Activated T-helper 9 cell treated with anti-CD3 and anti-CD28 coated beads, Interleukin-2, amount 50 U/mL, for 16 hours (primary cell): ENCODE measurements around the gene TMC6.
"Not testable (repeated sequence)": the region's sequence is repeated elsewhere in the genome, so short reads cannot be mapped to it uniquely, and the experiment has no call there.

Experiments
- DNase-seq: peaks from one replicate; pipeline ENCODE4 v3.0.0-alpha.2; 2020; ENCODE audit warnings: low read depth

The TMC6 gene

GRCh38 chr17:78124081-78124835, 4.3 kb downstream of the TMC6 start:
- no peak for DNase-seq

GRCh38 chr17:78123258-78123929, 5.2 kb downstream of the TMC6 start:
- no peak for DNase-seq

DNA sequence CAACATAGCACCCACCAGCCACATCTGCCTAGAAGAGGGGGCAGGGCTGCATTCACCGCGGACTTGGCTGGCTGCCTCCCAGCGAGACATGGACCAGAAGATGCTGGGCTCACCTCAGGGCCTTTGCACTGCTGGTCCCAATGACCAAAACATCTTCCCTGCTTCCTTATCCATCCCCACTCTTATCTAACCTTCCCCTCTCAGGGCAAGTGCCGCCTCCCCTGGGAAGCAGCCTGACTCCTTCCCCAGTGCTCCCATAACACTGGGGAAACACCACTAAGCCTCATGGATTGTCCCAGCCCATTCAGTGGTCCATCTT, 5.7 kb downstream of the TMC6 start:
- no peak for DNase-seq

DNA sequence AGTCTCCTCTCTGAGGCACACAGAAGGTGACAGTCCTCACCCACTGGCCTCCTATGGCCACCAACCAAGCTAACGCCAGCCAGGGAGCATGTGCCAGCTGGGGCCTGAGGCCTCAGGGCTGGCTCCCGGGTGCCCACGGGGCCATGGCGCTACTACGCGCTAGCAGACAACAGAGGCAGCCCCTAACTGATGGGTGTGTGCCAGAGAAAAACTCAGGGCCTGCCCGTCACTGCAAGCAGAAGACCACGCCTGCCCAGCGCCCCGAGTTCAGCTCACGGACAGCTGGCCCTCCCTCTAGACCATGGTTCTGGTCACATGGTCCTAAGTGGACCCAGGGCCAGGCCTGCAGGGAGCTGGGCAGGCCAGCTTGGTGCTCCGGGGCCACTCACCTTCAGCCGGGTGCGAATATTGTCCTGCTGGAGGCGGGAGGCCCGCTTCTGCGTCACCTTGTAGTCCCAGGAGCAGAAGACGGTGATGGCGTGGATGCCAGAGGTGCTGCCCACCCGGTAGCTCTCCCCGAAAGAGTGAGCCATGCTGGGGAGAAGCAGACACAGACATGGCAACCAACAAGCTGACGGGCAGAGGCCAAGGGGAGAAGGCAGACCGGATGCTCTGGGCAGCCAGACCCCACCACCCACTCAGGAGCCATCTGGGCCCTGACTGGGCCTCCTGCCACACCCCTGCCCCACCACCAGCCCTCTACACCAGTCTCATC, 6.2 kb downstream of the TMC6 start:
- DNase-seq: no peak

DNA sequence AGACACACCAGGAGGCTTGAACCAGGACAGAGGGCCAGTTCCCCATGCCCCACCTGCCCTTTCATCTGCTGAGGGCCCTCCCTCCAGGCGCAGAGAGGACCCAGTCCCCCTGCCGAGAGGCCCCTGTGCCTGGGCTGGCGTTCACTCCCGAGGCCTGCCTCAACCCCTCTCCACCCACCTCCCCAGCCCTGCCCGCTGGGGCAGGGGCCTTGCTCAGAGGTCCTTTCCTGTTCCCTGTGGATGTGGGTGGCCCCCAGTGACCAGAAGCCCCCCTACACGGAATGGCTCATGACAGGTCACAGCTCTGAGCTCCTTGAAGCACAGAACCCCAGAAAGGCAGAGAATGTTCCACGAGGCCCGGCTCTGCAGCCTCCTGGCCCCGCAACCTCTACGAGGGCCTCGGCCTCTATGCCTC, 6.7 kb downstream of the TMC6 start:
- DNase-seq: no peak

DNA sequence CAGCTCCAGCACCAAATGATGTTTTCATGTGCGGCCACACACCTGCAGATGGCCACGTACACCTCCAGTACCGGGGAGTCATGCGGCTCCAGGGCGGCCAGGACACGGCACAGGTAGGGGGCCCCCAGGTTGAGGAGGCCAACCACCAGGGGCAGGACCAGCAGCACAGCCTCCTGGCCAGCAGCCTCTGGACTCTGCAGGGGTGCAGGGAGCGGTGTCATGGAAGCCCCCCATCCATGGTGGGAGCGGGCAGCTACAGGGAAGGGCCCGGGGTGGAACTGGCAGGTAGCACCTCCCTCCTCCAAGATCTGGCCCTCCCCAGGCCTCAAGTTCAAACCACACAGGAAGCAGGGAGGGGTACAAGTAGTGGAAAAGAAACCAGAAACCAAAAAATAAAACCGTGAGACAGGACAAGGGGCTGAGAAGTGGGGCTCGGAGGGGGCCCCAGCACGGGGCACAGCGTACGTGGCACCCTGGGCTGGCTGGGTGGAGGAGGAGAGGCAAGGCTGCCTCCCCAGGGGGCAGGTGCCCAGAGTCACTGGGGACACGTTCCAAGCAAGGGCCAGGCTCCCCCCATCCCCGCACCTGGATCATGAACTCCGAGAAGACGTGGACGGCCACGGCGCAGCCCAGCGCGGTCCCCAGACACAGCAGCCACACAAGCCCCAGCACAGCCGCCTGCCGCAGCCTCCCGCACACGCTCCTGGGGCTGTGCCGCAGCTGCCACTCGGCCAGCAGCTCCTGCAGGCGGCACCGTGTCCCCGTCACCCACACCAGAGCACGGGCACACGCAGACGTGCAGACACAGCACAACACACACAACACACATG, 7.4 kb downstream of the TMC6 start:
- no peak for DNase-seq

GRCh38 chr17:78120537-78120936, 8.0 kb downstream of the TMC6 start:
- no peak for DNase-seq

GRCh38 chr17:78118801-78119241, 9.7 kb downstream of the TMC6 start:
- no peak for DNase-seq

- DNase-seq: no peak
Observed at GRCh38 chr17:78117027-78117981, 11.3 kb downstream of the TMC6 start.

GRCh38 chr17:78116411-78116810, 12.1 kb downstream of the TMC6 start:
- no peak for DNase-seq

DNA sequence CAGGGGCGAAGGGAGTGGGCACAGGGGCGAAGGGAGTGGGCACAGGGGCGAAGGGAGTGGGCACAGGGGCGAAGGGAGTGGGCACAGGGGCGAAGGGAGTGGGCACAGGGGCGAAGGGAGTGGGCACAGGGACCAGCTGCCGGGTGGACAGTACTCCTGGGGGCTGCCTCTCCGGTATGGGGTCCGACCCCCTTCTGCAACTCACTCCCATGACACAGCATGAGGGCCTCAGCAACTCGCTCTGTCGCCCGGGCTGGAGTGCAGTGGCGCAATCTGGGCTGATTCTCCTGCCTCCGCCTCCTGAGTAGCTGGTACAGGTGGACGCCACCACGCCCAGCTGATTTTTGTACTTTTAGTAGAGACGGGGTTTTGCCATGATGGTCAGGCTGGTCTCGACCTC, 12.8 kb downstream of the TMC6 start:
- DNase-seq: not testable (repeated sequence)

GRCh38 chr17:78114831-78115723, 13.5 kb downstream of the TMC6 start:
- DNase-seq: no peak

GRCh38 chr17:78113804-78114785, 14.5 kb downstream of the TMC6 start:
- no peak for DNase-seq

DNA sequence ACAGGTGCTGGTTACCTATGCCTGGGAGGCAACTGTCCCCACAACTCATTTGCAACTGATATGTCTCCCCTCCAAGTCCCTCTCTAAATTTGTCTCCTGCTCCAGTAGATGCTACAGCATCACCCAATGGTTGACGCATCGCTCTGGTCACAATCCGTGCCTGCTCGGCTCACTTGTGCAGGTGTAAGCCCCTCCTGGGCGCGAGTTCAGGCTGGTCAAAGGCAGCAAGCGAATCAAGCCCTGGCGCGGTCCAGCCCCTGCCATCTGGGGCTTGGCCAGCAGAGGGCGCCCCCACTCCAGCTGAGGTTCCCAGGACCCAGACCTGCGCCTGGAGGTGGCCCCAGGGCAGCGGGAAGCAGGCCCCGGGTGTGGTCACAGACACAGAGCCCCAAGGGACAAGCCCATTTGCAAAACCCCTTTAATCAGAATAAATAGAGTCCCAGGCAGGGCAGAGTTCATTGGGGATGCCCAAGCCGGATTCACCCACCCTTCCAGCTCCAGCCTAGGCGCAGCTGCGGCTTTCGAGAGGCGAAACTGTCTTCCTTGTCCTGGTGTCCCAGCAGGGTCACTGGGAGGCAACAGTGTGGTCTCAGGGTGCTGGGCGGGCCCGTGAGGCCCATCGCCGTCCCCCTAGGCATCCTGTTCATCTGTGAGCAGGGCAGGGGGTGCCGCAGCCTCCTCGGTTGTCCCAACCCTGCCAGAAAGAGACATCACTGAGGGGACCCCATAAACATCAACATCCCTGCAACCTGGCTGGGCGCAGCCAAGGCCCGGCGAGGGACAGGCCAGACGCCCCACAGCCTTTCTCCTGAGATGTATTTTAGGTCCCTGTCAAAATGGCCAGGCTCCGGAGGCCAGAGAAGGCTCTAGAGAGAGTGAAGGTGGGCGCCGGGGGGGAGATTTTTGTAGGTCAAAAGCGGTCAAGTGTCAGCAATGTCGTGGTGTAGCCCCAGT, 15.8 kb downstream of the TMC6 start:
- DNase-seq: peak; percentile 72

GRCh38 chr17:78111727-78112517, 16.6 kb downstream of the TMC6 start:
- no peak for DNase-seq

DNA sequence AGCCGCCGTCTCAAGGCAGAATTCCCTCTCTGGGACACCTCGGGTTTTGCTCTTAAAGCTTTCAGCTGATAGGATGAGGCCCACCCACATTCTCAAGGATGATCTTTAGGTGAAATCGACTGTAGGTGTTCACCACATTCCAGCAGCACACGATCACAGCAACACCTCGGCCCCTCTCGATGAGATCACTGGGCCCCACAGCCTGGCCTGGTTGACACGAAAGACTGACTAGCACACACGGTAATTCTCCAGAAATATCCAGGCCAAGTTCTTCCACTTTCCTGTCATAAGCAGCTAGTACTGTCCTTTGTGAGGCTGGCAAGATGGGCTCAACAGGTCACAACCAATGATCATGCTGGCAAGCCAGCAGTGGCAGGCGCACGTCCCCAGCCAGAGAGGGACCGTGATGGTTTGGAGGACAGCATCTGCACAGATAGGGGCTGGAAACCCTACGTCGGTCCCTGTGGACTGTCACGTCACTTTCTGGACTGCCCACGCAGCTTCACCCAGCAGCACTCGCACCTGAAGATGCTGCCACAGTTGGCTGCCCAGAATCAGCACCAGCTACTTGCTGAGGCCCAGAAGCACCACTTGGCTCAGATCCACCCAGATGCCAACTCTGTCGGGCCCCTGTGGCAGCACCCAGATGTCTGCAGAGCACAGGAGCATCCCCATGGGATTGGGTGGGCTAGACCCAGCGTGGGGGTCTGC, 17.4 kb downstream of the TMC6 start:
- DNase-seq: no peak
